SK-N-SH treated with all-trans-retinoic acid at 6 μM for 48 hours (cell line): ENCODE data around the gene AOPEP.

Experiments
- CSDC2 ChIP-seq: fragments of 250-450 bp; sonication (Bioruptor Pico); IDR thresholded peaks from 2 replicates; pipeline ENCODE4 v1.5.0; 2020; ENCODE audit warnings: mild to moderate bottlenecking, moderate library complexity
- OSR1 ChIP-seq: fragments of 250-450 bp; sonication (Bioruptor Pico); IDR thresholded peaks from 2 replicates; pipeline ENCODE4 v1.8.0; 2022; ENCODE audit warnings: moderate library complexity, mild to moderate bottlenecking, inconsistent platforms
- ZFP3 ChIP-seq: fragments of 250-450 bp; sonication (Bioruptor Pico); IDR thresholded peaks from 2 replicates; pipeline ENCODE4 v1.5.0; 2020; ENCODE audit warnings: mild to moderate bottlenecking, moderate library complexity

- no peak for TF ChIP-seq CSDC2 (CRISPR knock-in tag)
- no peak for TF ChIP-seq ZFP3 (CRISPR knock-in tag)
- TF ChIP-seq OSR1 (CRISPR knock-in tag) = no peak
Observed at GRCh38 chr9:95012902-95013301, 286.4 kb downstream of the AOPEP start.
